Measurements from ENCODE around the gene WEE2. TPM values are rescaled to one million over a fixed set of nuclear protein-coding genes. Genes with fewer than 3 reads are reported as not detected.
"Not testable (repeated sequence)": the region's sequence is repeated elsewhere in the genome, so short reads cannot be mapped to it uniquely, and the experiment has no call there.

Gene WEE2
- total and polyA plus RNA-seq, 12 donors: 0.03 to 0.09 (median 0.06) TPM; not detected in 9

DNA sequence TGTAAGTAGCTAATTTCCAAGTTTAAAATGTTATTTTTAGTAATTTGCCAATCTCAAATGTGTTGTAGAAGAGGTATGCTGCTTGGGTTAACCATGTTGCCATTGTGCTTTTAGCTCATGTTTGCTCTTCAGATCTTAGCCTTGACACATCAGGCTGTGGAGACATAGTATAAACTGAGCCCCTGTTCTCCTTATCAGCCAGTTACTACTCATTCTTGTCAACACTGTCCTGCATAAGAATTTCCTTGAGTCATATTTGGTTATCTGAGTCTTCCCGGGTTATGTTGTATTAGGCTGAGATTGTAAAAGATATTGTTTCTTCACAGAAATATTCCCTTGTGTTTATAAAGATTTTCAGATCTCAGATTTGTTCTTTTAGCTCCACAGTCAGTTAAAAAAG is 34.1 kb downstream of the WEE2 start:
- 39 to 62% (median 46%) methylated on average over 1 of the region's 1 CpG for WGBS, 4 donors
- TF ChIP-seq POLR2A (IDR thresholded peaks at IDR 0.05): no peak
- TF ChIP-seq, protein P1, sequence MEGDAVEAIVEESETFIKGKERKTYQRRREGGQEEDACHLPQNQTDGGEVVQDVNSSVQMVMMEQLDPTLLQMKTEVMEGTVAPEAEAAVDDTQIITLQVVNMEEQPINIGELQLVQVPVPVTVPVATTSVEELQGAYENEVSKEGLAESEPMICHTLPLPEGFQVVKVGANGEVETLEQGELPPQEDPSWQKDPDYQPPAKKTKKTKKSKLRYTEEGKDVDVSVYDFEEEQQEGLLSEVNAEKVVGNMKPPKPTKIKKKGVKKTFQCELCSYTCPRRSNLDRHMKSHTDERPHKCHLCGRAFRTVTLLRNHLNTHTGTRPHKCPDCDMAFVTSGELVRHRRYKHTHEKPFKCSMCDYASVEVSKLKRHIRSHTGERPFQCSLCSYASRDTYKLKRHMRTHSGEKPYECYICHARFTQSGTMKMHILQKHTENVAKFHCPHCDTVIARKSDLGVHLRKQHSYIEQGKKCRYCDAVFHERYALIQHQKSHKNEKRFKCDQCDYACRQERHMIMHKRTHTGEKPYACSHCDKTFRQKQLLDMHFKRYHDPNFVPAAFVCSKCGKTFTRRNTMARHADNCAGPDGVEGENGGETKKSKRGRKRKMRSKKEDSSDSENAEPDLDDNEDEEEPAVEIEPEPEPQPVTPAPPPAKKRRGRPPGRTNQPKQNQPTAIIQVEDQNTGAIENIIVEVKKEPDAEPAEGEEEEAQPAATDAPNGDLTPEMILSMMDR (IDR thresholded peaks at IDR 0.05): no peak
- Histone ChIP-seq H3K9me3 (replicated peaks in 1 of 3) (no peaks in the 10 kb centered on the region), H3K4me1 (replicated peaks in 1 of 2) (peaks cover 8 to 24% of the 10 kb centered on the region in 2 donors), H3K27ac (no peak overlapping the region), H3K36me3 (replicated peaks in 1 of 2) (peaks cover 0 to 64% of the 10 kb centered on the region in 2 donors), H3K4me3 (no peak overlapping the region), H3K27me3 (no peaks in the 10 kb centered on the region)
- intact Hi-C loops (cut with DNase I): no loop called here
- no peak for DNase-seq

DNA sequence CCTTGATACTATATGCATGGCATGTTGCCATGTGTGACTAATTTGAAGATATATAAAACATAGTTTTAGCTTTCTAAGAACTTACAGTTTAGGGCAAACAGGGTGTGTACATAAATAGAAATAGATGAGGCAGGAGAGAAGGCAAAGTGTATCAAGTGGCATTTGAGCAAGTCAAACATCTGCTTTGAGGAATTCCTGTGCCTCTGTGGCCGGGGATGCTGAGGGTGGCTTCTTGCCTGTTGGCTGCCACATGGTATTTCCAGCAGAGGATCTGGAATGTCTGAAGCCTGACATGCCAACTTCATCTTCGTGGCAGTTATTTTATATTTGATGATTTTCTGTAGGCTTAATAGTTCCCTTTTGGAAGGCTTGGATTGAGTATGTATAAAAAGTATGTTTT is 36.0 kb downstream of the WEE2 start:
- Histone ChIP-seq H3K4me3 (no peak overlapping the region), H3K27me3 (no peaks in the 10 kb centered on the region), H3K27ac (no peak overlapping the region), H3K4me1 (replicated peaks in 1 of 2) (peaks cover 1 to 15% of the 10 kb centered on the region in 2 donors), H3K9me3 (replicated peaks in 1 of 3) (no peaks in the 10 kb centered on the region), H3K36me3 (replicated peaks in 1 of 2) (peaks cover 0 to 83% of the 10 kb centered on the region in 2 donors)
- no peak for DNase-seq
- TF ChIP-seq, protein P1 (IDR thresholded peaks at IDR 0.05): no peak
- TF ChIP-seq POLR2A (IDR thresholded peaks at IDR 0.05): no peak
- intact Hi-C loops (cut with DNase I): no loop called here
- WGBS, 4 donors: 81 to 86% (median 84%) methylated on average over 2 of the region's 2 CpGs

DNA sequence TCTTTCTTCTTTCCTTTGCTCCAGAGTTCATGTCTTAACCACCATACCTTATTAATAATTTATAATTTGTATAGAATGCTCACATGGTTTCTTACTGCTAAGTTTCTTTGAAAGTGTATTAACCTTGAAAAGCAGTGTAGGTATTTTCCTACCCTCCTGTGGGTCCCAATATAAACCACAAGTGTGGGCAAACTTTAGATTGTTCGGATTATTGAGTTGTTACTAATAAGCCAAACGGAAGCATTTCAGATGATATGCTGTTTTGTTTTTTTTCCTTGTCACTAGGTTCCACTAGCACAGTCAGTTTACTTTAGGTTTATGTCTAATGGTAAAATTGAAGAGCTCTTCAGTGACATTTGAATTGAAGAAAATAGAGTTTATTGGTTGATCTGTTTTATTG is 40.2 kb downstream of the WEE2 start:
- WGBS, 4 donors: 94 to 97% (median 95%) methylated on average over 2 of the region's 2 CpGs
- Histone ChIP-seq H3K4me3 (no peak overlapping the region), H3K9me3 (replicated peaks in 1 of 3) (peaks cover 0 to 17% (median 0%) of the 10 kb centered on the region in 3 donors), H3K27me3 (no peaks in the 10 kb centered on the region), H3K27ac (no peak overlapping the region), H3K36me3 (replicated peaks in 1 of 2) (peaks cover 0 to 85% of the 10 kb centered on the region in 2 donors), H3K4me1 (replicated peaks in 1 of 2) (no peaks in the 10 kb centered on the region)
- no peak for DNase-seq
- intact Hi-C loops (cut with DNase I): no loop called here
- TF ChIP-seq POLR2A (IDR thresholded peaks at IDR 0.05): no peak
- TF ChIP-seq, protein P1 (IDR thresholded peaks at IDR 0.05): no peak

DNA sequence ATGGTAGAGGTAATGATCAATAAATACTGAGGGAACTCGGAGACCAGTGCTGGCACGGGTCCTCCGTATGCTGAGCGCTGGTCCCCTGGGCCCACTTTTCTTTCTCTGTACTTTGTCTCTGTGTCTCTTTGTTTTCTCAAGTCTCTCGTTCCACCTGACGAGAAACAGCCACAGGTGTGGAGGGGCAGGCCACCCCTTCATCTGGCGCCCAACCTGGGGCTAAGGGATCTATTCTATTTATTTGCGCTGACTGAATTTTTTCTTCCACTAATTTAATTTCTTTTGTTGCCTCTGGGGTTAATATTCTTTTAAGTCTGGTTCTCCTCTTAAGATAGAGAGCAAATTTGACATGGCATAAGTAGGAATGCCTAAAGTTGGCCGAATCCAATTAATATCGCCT is 43.8 kb downstream of the WEE2 start:
- 98% methylated on average over 10 of the region's 10 CpGs for WGBS, 4 donors
- H3K4me1 ChIP-seq (replicated peaks in 1 of 2); H3K27ac ChIP-seq; H3K4me3 ChIP-seq; intact Hi-C loops (cut with DNase I); H3K27me3 ChIP-seq; DNase-seq: not testable (repeated sequence)
- Histone ChIP-seq H3K36me3 (replicated peaks in 1 of 2) (peaks cover 0 to 54% of the 10 kb centered on the region in 2 donors), H3K9me3 (replicated peaks in 1 of 3) (peaks cover 0 to 17% (median 0%) of the 10 kb centered on the region in 3 donors)

DNA sequence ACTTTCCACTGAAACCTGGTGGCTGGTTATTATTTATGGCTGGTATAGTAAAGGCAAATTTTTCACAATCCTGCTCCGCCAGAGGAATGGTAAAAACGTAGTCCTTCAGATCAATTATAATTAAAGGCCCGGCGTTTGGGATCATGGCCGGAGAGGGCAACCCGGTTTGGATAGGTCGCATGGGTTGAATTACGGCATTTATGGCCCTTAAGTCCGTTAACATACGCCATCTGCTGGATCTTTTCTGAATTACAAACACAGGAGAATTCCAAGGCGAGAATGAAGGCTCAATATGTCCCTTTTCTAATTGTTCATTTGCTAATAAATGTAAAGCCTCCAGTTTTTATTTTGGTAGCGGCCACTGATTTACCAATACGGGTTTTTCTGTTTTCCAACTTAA is 44.5 kb downstream of the WEE2 start:
- intact Hi-C loops (cut with DNase I): no loop called here
- Histone ChIP-seq H3K36me3 (replicated peaks in 1 of 2) (peaks cover 0 to 54% of the 10 kb centered on the region in 2 donors), H3K4me1 (replicated peaks in 1 of 2) (no peaks in the 10 kb centered on the region)

More for the DNA sequence above, 44.5 kb downstream of the WEE2 start:
- TF ChIP-seq, protein P1 (IDR thresholded peaks at IDR 0.05): peak in 1 of 6 experiments; percentile 8
- no peak for TF ChIP-seq POLR2A (IDR thresholded peaks at IDR 0.05)
- Histone ChIP-seq H3K9me3 (replicated peaks in 1 of 3) (peaks cover 0 to 17% (median 0%) of the 10 kb centered on the region in 3 donors), H3K27ac (no peak overlapping the region), H3K27me3 (no peaks in the 10 kb centered on the region), H3K4me3 (no peak overlapping the region)
- WGBS, 4 donors: 97 to 98% (median 98%) methylated on average over 13 of the region's 13 CpGs
- DNase-seq: no peak
